ENCODE measurements around the gene PRKRIP1.

DNA sequence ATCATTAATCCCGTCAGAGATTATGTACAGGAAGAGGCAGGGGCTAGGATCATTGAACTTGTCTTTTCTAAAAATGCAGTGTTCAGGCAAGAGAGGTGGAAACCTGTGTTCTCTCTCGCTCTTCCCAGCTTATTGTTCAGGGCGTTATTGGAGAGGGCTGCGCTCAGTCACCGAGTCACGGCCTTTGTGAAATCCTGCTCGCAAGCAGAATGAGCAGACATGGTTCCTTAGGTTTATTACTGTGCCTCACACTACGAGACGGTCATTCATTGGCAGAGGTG lies 631 bp upstream of the PRKRIP1 start:
- TF ChIP-seq, protein P1, sequence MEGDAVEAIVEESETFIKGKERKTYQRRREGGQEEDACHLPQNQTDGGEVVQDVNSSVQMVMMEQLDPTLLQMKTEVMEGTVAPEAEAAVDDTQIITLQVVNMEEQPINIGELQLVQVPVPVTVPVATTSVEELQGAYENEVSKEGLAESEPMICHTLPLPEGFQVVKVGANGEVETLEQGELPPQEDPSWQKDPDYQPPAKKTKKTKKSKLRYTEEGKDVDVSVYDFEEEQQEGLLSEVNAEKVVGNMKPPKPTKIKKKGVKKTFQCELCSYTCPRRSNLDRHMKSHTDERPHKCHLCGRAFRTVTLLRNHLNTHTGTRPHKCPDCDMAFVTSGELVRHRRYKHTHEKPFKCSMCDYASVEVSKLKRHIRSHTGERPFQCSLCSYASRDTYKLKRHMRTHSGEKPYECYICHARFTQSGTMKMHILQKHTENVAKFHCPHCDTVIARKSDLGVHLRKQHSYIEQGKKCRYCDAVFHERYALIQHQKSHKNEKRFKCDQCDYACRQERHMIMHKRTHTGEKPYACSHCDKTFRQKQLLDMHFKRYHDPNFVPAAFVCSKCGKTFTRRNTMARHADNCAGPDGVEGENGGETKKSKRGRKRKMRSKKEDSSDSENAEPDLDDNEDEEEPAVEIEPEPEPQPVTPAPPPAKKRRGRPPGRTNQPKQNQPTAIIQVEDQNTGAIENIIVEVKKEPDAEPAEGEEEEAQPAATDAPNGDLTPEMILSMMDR (IDR thresholded peaks at IDR 0.05; ENCODE audit: insufficient read depth, low read length, poor library complexity, severe bottlenecking): no peak
- TF ChIP-seq EZH2phosphoT487 (conservative IDR thresholded peaks at IDR 0.05; ENCODE audit: low read length): no peak

Measured in SU-DHL-6 (cell line).